ENCODE results near the gene EFNB3.

Gene EFNB3

DNA sequence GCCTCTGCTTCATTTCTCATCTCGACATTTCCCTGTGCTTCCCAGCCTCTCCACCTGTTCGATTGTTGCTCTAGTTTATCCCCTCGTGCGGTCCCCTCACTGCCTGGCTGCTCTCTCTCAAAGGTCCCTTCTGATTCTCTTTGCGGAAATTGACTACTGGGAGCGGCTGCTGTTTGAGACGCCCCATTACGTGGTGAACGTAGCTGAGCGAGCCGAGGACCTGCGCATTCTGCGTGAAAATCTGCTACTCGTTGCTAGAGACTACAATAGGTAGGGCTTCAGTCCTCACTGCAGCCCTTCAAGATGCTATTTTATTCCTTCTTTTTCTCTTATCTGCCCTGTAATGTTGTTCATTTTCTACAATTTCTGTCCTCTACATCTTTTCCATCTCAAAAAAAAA lies 52.0 kb downstream of the EFNB3 start:
- POLR2A ChIA-PET, result no interaction called here
- TF ChIP-seq BCL11B (tag by site-specific recombination; IDR thresholded peaks at IDR 0.05; ENCODE audit: low read depth) (no peak), ZNF560 (tag by site-specific recombination; IDR thresholded peaks at IDR 0.05; ENCODE audit: borderline replicate concordance) (no peak), PRDM1 (tag by site-specific recombination; IDR thresholded peaks at IDR 0.05) (no peak), ZNF843 (tag by site-specific recombination; IDR thresholded peaks at IDR 0.05) (no peak), ZNF473 (tag by site-specific recombination; IDR thresholded peaks at IDR 0.05) (no peak), OSR2 (tag by site-specific recombination; IDR thresholded peaks at IDR 0.05) (no peak), ZNF292 (tag by site-specific recombination; IDR thresholded peaks at IDR 0.05; ENCODE audit: borderline replicate concordance, low read depth) (no peak), ZNF266 (tag by site-specific recombination; IDR thresholded peaks at IDR 0.05; ENCODE audit: low read depth) (no peak), ZNF837 (tag by site-specific recombination; IDR thresholded peaks at IDR 0.05) (no peak), ZNF555 (tag by site-specific recombination; conservative IDR thresholded peaks at IDR 0.05) (no peak), ZNF391 (tag by site-specific recombination; IDR thresholded peaks at IDR 0.05; ENCODE audit: borderline replicate concordance, low read depth) (no peak), ZNF169 (tag by site-specific recombination; IDR thresholded peaks at IDR 0.05) (no peak), ZNF510 (tag by site-specific recombination; IDR thresholded peaks at IDR 0.05; ENCODE audit: insufficient replicate concordance) (no peak), SCRT2 (tag by site-specific recombination; IDR thresholded peaks at IDR 0.05) (no peak)
- TF ChIP-seq, protein P1, sequence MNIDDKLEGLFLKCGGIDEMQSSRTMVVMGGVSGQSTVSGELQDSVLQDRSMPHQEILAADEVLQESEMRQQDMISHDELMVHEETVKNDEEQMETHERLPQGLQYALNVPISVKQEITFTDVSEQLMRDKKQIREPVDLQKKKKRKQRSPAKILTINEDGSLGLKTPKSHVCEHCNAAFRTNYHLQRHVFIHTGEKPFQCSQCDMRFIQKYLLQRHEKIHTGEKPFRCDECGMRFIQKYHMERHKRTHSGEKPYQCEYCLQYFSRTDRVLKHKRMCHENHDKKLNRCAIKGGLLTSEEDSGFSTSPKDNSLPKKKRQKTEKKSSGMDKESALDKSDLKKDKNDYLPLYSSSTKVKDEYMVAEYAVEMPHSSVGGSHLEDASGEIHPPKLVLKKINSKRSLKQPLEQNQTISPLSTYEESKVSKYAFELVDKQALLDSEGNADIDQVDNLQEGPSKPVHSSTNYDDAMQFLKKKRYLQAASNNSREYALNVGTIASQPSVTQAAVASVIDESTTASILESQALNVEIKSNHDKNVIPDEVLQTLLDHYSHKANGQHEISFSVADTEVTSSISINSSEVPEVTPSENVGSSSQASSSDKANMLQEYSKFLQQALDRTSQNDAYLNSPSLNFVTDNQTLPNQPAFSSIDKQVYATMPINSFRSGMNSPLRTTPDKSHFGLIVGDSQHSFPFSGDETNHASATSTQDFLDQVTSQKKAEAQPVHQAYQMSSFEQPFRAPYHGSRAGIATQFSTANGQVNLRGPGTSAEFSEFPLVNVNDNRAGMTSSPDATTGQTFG (tag by site-specific recombination; IDR thresholded peaks at IDR 0.05; ENCODE audit: borderline replicate concordance), result no peak
- TF ChIP-seq, protein P2, sequence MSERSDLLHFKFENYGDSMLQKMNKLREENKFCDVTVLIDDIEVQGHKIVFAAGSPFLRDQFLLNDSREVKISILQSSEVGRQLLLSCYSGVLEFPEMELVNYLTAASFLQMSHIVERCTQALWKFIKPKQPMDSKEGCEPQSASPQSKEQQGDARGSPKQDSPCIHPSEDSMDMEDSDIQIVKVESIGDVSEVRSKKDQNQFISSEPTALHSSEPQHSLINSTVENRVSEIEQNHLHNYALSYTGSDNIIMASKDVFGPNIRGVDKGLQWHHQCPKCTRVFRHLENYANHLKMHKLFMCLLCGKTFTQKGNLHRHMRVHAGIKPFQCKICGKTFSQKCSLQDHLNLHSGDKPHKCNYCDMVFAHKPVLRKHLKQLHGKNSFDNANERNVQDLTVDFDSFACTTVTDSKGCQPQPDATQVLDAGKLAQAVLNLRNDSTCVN (tag by site-specific recombination; optimal IDR thresholded peaks at IDR 0.05), result no peak
- TF ChIP-seq, protein P3, sequence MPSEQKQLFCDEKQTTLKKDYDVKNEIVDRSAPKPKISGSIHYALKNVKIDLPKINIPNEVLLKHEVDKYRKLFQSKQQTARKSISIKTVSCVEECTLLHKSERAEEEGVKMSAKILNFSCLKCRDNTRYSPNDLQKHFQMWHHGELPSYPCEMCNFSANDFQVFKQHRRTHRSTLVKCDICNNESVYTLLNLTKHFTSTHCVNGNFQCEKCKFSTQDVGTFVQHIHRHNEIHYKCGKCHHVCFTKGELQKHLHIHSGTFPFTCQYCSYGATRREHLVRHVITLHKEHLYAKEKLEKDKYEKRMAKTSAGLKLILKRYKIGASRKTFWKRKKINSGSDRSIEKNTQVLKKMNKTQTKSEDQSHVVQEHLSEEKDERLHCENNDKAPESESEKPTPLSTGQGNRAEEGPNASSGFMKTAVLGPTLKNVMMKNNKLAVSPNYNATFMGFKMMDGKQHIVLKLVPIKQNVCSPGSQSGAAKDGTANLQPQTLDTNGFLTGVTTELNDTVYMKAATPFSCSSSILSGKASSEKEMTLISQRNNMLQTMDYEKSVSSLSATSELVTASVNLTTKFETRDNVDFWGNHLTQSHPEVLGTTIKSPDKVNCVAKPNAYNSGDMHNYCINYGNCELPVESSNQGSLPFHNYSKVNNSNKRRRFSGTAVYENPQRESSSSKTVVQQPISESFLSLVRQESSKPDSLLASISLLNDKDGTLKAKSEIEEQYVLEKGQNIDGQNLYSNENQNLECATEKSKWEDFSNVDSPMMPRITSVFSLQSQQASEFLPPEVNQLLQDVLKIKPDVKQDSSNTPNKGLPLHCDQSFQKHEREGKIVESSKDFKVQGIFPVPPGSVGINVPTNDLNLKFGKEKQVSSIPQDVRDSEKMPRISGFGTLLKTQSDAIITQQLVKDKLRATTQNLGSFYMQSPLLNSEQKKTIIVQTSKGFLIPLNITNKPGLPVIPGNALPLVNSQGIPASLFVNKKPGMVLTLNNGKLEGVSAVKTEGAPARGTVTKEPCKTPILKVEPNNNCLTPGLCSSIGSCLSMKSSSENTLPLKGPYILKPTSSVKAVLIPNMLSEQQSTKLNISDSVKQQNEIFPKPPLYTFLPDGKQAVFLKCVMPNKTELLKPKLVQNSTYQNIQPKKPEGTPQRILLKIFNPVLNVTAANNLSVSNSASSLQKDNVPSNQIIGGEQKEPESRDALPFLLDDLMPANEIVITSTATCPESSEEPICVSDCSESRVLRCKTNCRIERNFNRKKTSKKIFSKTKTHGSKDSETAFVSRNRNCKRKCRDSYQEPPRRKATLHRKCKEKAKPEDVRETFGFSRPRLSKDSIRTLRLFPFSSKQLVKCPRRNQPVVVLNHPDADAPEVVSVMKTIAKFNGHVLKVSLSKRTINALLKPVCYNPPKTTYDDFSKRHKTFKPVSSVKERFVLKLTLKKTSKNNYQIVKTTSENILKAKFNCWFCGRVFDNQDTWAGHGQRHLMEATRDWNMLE (tag by site-specific recombination; conservative IDR thresholded peaks at IDR 0.05; ENCODE audit: low read depth), result no peak
- CTCF ChIA-PET, result interaction anchor here (0.6 to 4.0 kb wide), 6 partner anchors 13 to 932 kb away, joined by 3 to 20 read pairs (median 5); no protein-coding TSS in a partner anchor
- Histone ChIP-seq H3K36me3 (ENCODE audit: control insufficient read depth in 2 of 2, insufficient read depth in 1 of 2, low read length in 2 of 2) (no peaks in the 10 kb centered on the region), H3K27ac (ENCODE audit: extremely low read depth, low read depth, low read length) (no peak overlapping the region), H3K4me1 (ENCODE audit: control insufficient read depth, insufficient read depth, low read length) (no peaks in the 10 kb centered on the region), H3K4me3 (ENCODE audit: low read depth, low read length) (no peak overlapping the region), H3K9me3 (ENCODE audit: control insufficient read depth, insufficient read depth, low read depth, low read length) (no peaks in the 10 kb centered on the region)

Data from HEK293 (cell line).